Skeletal muscle tissue (tissue), 4 donors: ENCODE data around the gene IL10RB. TPM values are rescaled to one million over a fixed set of nuclear protein-coding genes. Genes with fewer than 3 reads are reported as not detected.
"Not testable (repeated sequence)": the region's sequence is repeated elsewhere in the genome, so short reads cannot be mapped to it uniquely, and the experiment has no call there.

Source experiments
- H3K27ac ChIP-seq: one replicate; pipeline ENCODE4 v1.7.0; 2013; ENCODE audit warnings: mild to moderate bottlenecking, low read depth, low read length, inconsistent platforms
- H3K27me3 ChIP-seq, 3 donors: one replicate each; pipeline ENCODE4 v1.7.0; 2013; ENCODE audit warnings: low read length in 3 of 3; ENCODE audit not compliant: control insufficient read depth in 3 of 3, insufficient read depth in 3 of 3
- H3K36me3 ChIP-seq, 3 donors: one replicate each; pipeline ENCODE4 v1.7.0; 2013; ENCODE audit warnings: low read length in 3 of 3; ENCODE audit not compliant: control insufficient read depth in 3 of 3, insufficient read depth in 3 of 3
- H3K4me1 ChIP-seq, 3 donors: one replicate each; pipeline ENCODE4 v1.7.0; 2013; ENCODE audit warnings: low read length in 3 of 3, mild to moderate bottlenecking in 3 of 3; ENCODE audit not compliant: control insufficient read depth in 3 of 3, insufficient read depth in 3 of 3
- H3K4me3 ChIP-seq, 3 donors: one replicate each; pipeline ENCODE4 v1.7.0; 2013; ENCODE audit warnings: low read length in 3 of 3
- H3K9ac ChIP-seq, 3 donors: one replicate each; pipeline ENCODE4 v1.7.0; 2013; ENCODE audit warnings: low read length in 3 of 3, mild to moderate bottlenecking in 3 of 3, moderate library complexity in 2 of 3, low read depth in 1 of 3
- H3K9me3 ChIP-seq, 3 donors: one replicate each; pipeline ENCODE4 v1.7.0; 2013; ENCODE audit warnings: low read length in 3 of 3; ENCODE audit not compliant: control insufficient read depth in 3 of 3
- total RNA-seq: library from RNA; depleted of rRNA; stranded (reverse); fragments of >200 nt; gene quantifications from one replicate; pipeline ENCODE4 v1.2.3, GENCODE V29; 2014
- donor health status: Osteomylitis.

IL10RB gene
- total RNA-seq, 1 donor from 2014 or later: 23.0 TPM

DNA sequence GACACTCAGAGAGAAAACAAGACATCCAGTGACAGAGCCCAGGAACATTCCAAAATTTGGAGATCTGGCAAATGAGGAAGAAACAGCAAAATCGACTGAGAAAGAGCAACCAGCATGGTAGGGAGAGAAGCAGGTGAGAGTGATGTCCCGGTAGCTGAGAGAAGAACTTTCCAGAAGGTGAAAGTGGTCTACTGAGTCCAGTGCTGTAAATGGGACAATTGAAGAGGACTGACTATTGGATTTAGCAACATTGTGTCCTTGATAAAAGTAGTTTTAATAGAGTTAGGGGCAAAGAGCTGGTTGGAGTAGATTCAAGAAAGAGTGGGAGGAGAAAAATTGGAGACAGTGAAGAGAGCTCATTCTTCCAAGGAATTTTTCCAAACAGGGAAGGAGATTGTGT lies 15.0 kb upstream of the IL10RB start:
- no peak overlapping the region for H3K4me3 ChIP-seq
- no peaks in the 10 kb centered on the region for H3K27me3 ChIP-seq
- peaks cover 16 to 39% (median 30%) of the 10 kb centered on the region in 3 donors for H3K36me3 ChIP-seq
- H3K27ac ChIP-seq: no peak overlapping the region
- H3K4me1 ChIP-seq: peaks cover 11 to 22% (median 16%) of the 10 kb centered on the region in 3 donors
- H3K9me3 ChIP-seq: no peaks in the 10 kb centered on the region
- H3K9ac ChIP-seq: no peak overlapping the region

DNA sequence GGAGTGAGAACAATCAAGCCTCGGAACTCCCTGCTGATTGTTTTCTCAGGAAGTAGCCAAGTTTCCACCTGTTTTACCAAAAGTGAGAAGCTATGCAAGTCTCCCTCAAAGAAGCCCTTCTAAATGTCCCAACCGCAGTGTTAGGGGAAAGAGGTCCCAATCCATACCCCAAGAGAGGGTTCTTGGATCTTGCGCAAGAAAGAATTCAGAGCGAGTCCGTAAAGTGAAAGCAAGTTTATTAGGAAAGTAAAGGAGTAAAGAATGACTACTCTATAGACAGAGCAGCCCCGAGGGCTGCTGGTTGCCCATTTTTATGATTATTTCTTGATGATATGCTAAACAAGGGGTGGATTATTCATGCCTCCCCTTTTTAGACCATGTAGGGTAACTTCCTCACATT lies 12.8 kb upstream of the IL10RB start:
- not testable (repeated sequence) for H3K4me3 ChIP-seq, H3K27me3 ChIP-seq, H3K9me3 ChIP-seq, H3K9ac ChIP-seq
- Histone ChIP-seq H3K4me1 (peaks cover 11 to 22% (median 12%) of the 10 kb centered on the region in 3 donors), H3K36me3 (peaks cover 24 to 34% (median 26%) of the 10 kb centered on the region in 3 donors), H3K27ac (peak overlapping the region; percentile 48)

DNA sequence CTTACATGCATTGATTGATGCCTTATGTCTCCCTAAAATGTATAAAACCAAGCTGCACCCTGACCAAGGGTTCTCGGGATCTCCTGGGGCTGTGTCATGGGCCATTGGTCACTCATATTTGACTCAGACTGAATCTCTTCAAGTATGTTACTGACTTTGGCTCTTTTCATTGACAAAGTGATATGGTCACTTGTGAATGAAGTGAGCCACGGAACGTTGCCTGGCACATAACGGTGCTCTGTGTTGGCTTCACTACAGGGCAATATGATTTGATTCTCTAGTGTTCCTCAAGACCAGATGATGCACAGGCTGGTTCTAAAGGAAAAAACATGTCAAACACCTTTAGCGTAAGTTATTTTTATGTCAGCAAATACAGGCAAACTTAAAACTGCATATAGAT lies 11.4 kb upstream of the IL10RB start:
- H3K36me3 ChIP-seq: peaks cover 26 to 30% (median 30%) of the 10 kb centered on the region in 3 donors
- H3K27ac ChIP-seq: no peak overlapping the region
- no peaks in the 10 kb centered on the region for H3K27me3 ChIP-seq
- H3K9ac ChIP-seq: no peak overlapping the region
- H3K9me3 ChIP-seq: no peaks in the 10 kb centered on the region
- H3K4me1 ChIP-seq: peaks cover 5 to 10% (median 6%) of the 10 kb centered on the region in 3 donors
- H3K4me3 ChIP-seq: no peak overlapping the region

DNA sequence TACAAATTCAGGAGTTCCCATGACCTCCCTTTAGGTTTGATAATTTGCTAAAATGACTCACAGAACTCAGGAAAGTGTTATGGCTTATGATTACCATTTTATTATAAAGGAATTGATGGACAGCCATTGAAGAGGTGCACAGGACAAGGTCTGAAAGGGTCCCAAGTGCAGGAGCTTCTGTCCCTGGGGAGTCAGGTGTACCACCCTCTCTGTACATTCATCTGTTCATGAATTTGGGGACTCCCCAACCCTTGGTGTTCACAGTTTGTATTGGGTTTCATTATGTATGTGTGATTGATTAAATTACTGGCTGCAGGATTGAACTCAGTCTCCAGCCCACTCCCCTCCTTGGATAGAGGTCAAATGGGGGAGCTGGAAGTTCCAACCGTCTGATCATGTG lies 10.8 kb upstream of the IL10RB start:
- Histone ChIP-seq H3K36me3 (peaks cover 25 to 30% (median 27%) of the 10 kb centered on the region in 3 donors), H3K27me3 (no peaks in the 10 kb centered on the region), H3K9ac (no peak overlapping the region)

DNA sequence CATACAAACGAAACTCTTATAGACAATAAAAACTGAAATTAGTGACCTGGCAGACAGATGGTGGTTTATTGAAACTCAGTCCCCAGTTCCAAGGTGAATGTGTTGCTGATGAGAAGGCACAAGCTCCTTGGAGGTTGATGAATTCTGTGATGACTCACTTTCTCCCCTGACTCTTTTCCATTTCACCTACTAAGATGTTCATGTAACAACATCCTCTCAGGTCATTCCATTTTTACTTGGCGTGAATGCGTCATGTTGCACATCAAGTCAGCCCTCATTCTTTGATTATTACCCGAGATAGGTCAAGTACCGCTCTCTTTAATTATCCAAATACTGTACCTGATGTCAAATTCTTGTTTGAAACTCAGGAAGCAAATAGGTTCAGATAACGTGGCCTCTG lies 10.1 kb upstream of the IL10RB start:
- Histone ChIP-seq H3K27me3 (no peaks in the 10 kb centered on the region), H3K4me3 (no peak overlapping the region), H3K36me3 (peaks cover 23 to 30% (median 23%) of the 10 kb centered on the region in 3 donors), H3K4me1 (peaks cover 4 to 8% (median 4%) of the 10 kb centered on the region in 3 donors), H3K27ac (no peak overlapping the region), H3K9ac (no peak overlapping the region), H3K9me3 (no peaks in the 10 kb centered on the region)

More for the DNA sequence above, 10.8 kb upstream of the IL10RB start:
- H3K9me3 ChIP-seq: no peaks in the 10 kb centered on the region
- H3K4me1 ChIP-seq: peaks cover 4 to 8% (median 4%) of the 10 kb centered on the region in 3 donors
- H3K4me3 ChIP-seq: no peak overlapping the region
- no peak overlapping the region for H3K27ac ChIP-seq

DNA sequence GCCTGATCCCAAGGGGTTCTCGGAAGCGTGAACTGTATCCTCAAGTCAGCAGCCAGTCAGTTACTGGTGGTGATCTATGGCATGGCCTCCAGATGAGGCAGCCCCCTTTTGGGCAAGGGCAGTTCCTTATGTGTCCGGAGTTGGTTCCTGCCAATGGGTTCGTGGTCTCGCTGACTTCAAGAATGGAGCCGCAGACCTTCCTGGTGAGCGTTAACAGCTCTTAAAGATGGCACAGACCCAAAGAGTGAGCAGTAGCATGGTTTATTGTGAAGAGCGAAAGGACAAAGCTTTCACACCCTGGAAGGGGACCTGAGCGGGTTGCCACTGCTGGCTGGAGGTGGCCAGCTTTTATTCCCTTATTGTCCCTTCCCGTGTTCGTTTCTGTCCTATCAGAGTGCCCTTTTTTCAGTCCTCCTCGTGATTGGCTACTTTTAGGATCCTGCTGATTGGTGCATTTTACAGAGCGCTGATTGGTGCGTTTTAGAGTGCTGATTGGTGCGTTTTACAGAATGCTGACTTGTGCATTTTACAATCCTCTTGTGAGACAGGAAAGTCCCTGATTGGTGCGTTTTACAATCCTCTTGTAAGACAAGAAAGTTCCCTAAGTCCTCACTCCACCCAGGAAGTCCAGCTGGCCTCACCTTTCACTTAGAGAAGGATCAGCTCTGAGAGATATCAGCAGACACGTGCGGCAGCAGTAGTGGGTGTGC lies 8.9 kb upstream of the IL10RB start:
- H3K4me3 ChIP-seq: no peak overlapping the region
- no peaks in the 10 kb centered on the region for H3K27me3 ChIP-seq
- peaks cover 20 to 30% (median 23%) of the 10 kb centered on the region in 3 donors for H3K36me3 ChIP-seq
- no peak overlapping the region for H3K27ac ChIP-seq
- H3K4me1 ChIP-seq: peaks cover 0 to 8% (median 4%) of the 10 kb centered on the region in 3 donors
- H3K9me3 ChIP-seq: no peaks in the 10 kb centered on the region
- no peak overlapping the region for H3K9ac ChIP-seq

DNA sequence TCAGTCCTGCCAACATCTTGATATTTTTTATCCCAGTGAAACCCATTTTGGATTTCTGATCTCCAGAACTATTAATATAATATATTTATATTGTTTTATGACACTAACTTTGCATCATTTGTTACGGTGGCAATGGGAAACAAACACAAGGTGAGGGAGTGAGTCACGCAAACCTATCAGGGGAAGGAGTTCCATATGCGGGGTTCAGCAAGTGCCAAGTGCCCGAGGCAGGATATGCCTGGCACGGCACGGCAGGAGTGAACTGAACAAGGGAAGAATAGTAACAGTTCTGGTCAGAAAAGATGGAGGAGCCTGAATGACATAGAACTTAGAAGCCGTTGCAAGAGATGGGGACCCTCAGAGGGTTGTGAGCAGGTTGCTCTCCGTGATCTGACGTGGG lies 7.7 kb upstream of the IL10RB start:
- no peak overlapping the region for H3K9ac ChIP-seq
- peaks cover 0 to 2% (median 0%) of the 10 kb centered on the region in 3 donors for H3K4me1 ChIP-seq
- H3K27ac ChIP-seq: no peak overlapping the region
- H3K27me3 ChIP-seq: no peaks in the 10 kb centered on the region
- peaks cover 17 to 35% (median 30%) of the 10 kb centered on the region in 3 donors for H3K36me3 ChIP-seq
- no peaks in the 10 kb centered on the region for H3K9me3 ChIP-seq
- H3K4me3 ChIP-seq: no peak overlapping the region

DNA sequence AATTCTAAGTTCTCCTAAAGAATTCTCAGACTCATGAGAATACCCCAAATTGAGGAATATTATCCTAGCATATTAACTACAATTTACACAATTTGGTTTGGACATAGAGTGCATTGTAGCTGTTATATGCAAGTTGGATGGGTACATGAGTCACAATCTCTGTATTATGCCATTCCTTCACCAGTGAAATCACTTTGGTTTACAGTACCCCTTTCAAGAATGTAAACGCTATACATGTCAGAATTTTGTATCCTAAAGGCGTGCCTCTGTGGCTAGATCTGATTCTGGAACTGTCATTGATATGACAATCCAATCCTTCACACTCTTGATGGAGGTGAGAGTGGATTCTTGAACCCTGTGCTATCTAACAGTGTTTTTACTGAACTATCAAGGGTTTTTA lies 6.7 kb upstream of the IL10RB start:
- H3K36me3 ChIP-seq: peaks cover 15 to 31% (median 29%) of the 10 kb centered on the region in 3 donors
- no peak overlapping the region for H3K27ac ChIP-seq
- no peaks in the 10 kb centered on the region for H3K9me3 ChIP-seq
- H3K4me1 ChIP-seq: peaks cover 0 to 4% (median 4%) of the 10 kb centered on the region in 3 donors
- H3K27me3 ChIP-seq: no peaks in the 10 kb centered on the region
- H3K9ac ChIP-seq: no peak overlapping the region
- no peak overlapping the region for H3K4me3 ChIP-seq

DNA sequence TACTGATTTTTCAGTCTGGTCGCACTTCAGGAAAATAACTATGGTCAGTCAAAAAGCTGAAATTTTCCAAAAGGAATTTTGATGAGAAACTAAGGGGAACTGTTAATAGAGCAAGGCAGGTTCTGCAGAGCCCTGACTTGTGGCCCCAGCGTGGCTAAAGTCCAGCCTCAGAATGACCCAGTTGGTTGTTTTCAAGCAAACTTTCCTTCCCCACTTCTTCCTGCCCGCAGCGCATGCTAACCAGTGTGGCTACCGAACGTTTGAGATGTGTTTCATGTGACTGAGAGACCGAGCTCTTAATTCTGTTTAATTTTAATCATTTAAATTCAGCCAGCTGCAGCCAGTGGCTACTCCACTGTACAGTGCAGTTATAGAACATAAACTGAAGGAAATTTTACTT lies 6.2 kb upstream of the IL10RB start:
- Histone ChIP-seq H3K27ac (no peak overlapping the region), H3K36me3 (peaks cover 12 to 29% (median 27%) of the 10 kb centered on the region in 3 donors), H3K4me3 (no peak overlapping the region), H3K9me3 (no peaks in the 10 kb centered on the region), H3K27me3 (no peaks in the 10 kb centered on the region), H3K9ac (no peak overlapping the region), H3K4me1 (peaks cover 0 to 8% (median 7%) of the 10 kb centered on the region in 3 donors)

DNA sequence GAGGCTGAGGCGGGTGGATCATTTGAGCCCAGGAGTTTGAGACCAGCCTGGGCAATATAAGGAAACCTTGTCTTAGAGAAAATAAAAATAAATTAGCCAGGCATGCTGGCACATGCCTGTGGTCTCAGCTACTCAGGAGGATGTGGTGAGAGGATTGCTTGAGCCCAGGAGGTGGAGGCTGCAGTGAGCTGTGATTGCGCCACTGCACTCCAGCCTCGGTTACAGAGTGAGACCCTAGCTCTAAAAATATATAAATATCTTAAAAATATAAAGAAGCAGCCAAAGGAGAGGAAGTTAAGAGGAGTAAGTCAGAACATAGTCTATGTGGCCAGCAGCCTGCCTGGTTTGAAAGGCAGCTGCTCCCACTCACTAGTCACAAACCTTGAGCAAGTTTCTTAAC lies 4.5 kb upstream of the IL10RB start:
- H3K27ac ChIP-seq: no peak overlapping the region
- no peaks in the 10 kb centered on the region for H3K27me3 ChIP-seq
- no peaks in the 10 kb centered on the region for H3K9me3 ChIP-seq
- H3K9ac ChIP-seq: no peak overlapping the region
- peaks cover 8 to 16% (median 14%) of the 10 kb centered on the region in 3 donors for H3K4me1 ChIP-seq
- no peak overlapping the region for H3K4me3 ChIP-seq
- peaks cover 10 to 26% (median 25%) of the 10 kb centered on the region in 3 donors for H3K36me3 ChIP-seq
